GM19025 (cell line): Measurements from ENCODE around the gene DDX39B.
"Not testable (repeated sequence)": the region's sequence is repeated elsewhere in the genome, so short reads cannot be mapped to it uniquely, and the experiment has no call there.

Source experiments
- ATAC-seq: cut with Tn5 transposase; IDR thresholded peaks from one replicate; pipeline ENCODE4 v1.9.1; 2021; ENCODE audit warnings: mild to moderate bottlenecking, low read depth, moderate library complexity; ENCODE audit not compliant: unreplicated experiment

Gene DDX39B

DNA sequence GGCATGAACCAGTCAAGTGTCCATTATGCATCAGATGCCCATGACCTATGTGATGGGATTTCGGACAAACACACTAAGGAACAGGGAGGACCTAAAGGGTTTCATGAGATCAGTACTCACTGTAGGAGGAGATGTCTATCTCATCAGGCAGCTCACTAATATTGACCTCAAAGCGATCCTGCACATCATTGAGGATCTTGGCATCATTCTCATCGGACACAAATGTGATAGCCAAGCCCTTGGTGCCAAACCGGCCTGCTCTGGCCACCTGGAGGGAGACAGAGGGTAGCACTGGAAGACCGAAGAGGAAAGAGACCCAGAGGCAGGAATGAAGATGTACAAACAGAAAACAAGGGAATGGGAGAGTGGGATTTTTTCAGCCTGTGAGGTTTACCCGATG lies 11.1 kb downstream of the DDX39B start:
- ATAC-seq: no peak

DNA sequence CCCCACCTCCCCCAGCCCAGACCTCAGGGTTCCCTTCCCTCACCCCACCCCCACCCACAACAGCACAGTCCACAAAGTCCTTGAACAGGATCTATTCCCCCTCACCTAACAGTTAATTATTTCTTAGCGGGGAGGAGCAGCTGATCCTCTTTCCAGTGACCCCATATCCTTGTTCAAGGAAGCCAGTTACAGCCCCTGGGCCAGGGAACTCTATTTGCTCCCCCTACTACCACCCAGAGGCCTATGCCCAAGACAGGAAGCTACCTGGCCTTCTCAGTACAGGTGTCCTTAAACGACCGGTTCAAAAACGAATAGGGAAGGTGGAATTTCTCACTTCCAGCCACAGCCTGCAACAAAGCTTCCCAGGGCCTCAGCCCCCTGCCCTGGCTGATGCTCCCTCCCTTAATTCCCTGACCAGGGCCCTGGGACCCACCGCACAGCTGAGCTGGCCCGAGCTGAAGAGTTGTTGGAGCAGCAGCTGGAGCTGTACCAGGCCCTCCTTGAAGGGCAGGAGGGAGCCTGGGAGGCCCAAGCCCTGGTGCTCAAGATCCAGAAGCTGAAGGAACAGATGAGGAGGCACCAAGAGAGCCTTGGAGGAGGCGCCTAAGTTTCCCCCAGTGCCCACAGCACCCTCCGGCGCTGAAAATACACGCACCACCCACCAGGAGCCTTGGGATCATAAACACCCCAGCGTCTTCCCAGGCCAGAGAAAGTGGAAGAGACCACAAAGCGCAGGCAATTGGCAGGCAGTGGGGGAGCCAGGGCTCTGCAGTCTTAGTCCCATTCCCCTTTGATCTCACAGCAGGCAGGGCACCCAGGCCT lies 12.3 kb downstream of the DDX39B start:
- ATAC-seq: no peak

DNA sequence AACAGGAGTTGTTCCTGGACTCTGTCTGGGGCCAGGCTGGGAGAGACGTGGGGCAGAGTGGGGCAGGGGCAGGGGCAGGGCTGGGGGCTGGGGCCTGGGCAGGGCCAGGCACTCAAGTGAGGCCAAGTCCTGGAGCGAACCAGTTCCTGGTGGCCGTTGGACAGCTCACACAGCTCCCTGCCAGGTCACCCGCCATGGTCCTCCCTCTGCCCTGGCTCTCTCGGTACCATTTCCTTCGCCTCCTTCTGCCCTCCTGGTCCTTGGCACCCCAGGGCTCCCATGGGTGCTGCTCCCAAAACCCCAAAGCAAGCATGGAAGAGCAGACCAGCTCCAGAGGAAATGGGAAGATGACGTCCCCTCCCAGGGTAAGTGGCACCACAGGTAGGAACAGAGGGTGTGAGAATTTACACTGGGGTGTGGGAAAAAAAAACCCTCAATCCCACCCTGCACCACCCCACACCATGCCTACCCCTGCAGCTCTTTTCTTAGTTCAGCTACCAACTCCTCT lies 12.9 kb downstream of the DDX39B start, which contains the start of gene MCCD1:
Gene MCCD1 (plus strand): TSS at position 142 of the 508 bp plus-strand sequence. CDS start 53 bp downstream, at position 195.
- no peak for ATAC-seq

DNA sequence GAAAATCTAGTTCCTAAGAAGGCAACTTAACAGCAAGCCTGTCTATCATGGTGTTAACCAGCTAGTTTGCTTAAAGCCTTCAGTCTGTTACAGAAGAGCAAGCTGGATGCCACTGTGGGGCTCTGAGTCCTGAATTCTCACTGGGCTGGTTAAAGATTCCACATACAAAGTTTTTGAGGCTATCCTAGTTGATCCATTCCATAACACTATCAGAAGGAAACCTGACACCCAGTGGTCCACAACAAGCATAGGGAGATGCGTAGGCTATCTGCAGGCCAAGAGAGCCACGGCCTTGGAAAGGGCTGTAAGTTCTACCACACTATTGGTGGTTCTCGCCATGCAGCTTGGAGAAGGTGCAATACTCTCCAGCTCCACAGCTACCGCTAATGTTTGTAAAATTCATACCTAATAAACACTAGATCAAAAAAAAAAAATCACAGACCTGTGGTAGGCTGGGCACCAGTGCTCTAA lies 13.5 kb downstream of the DDX39B start:
- no peak for ATAC-seq

DNA sequence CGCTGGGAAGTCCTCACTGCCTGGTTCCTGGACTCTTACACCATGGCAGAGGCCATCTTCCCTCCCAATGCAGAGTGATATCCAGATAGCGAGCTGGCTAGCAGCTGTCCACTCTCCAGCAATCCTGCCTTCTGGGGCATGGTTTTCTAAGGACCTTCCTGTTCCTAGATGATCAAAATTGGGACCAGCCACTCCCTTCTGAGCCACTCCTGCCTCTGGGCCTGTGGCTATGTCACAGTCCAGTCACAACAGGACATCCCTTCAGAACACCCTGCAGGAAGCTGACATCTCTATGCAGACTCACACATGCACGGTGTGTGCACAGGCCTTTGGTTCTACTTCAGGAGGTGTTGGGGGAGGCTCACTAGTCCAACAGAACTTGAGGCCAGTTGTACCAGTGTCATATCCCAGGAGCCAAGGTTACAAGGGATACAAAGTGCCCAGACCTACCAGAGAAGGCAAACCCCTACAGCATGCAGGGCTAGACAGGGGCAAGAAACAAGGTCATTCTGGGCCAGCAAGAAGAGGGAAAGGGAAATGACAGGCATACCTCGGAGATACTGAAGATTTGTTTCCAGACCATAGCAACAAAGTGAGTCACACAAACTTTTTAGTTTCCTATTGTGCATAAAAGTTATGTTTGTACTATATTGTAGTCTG lies 15.7 kb downstream of the DDX39B start:
- no peak for ATAC-seq

DNA sequence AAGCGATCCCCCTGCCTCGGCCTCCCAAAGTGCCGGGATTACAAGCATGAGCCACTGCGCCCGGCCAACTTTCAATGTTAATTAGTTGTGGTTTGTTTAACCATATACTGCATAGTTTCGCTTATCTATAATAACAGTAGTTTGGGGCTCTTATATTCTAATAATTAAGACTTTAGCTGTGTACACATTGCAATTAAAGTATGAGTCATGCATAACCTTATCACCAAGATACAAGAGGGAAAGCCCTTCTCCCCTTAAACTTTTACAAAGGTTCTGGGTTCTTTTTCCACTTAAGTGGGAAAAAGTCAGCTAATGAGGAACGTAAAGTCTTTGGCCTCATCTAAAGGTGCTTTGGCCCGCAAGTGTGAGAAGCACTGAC lies 16.3 kb downstream of the DDX39B start:
- ATAC-seq: no peak

DNA sequence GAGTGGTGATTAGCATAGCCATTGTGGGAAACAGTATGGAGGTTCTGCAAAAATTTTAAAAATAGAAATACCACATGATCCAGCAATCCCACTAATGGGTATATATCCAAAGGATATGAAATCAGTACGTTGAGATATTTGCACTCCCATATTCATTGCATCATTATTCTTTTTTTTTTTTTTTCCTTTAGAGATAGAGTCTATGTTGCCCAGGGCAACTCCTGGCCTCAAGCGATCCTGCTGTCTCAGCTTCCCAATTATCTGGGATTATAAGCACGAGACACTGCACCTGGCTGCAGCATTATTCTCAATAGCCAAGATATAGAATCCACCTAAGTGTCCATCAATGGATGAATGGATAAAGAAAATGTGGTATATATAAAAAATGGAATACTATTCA lies 20.0 kb downstream of the DDX39B start:
- no peak for ATAC-seq

DNA sequence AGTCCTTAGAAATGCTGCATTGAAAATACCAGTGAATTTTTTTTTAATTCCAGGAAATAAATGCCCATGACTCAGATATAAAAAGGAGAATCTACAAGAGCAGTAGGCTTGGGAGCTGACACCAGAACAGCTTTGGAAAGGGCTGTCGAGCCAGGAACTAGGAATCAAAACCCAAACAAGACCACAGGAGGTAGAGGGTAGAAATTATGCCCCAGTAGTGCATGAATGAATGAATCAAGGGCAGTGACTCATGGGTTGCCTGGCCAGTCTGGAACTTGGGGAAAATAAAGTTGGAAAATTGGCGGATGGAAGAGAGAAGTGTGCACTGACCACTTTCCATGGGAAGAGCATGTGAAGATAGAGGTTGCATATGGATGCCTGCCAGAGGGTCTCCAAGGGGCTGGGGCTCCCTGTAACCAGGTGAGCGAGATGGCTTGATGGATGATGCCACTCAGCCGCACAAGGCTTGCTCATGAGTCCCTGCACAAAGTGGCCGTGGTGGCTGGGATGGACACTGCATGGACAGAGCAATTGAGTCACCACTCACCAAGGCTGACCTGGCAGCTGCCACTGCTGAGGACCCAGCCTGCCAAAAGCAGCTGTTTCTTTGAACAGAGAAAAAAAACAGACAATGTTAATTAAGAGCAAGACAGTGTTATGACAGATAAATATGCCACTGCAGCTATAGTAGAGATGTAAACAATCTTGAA lies 28.2 kb downstream of the DDX39B start:
- no peak for ATAC-seq

DNA sequence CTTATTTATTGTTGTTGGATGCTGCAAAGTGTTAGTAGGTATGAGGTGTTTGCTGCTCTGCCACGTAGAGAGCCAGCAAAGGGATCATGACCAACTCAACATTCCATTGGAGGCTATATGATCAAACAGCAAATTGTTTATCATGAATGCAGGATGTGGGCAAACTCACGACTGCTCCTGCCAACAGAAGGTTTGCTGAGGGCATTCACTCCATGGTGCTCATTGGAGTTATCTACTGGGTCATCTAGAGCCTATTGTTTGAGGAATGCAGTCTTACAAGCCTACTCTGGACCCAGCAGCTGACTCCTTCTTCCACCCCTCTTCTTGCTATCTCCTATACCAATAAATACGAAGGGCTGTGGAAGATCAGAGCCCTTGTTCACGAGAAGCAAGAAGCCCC lies 31.8 kb downstream of the DDX39B start:
- ATAC-seq: no peak

DNA sequence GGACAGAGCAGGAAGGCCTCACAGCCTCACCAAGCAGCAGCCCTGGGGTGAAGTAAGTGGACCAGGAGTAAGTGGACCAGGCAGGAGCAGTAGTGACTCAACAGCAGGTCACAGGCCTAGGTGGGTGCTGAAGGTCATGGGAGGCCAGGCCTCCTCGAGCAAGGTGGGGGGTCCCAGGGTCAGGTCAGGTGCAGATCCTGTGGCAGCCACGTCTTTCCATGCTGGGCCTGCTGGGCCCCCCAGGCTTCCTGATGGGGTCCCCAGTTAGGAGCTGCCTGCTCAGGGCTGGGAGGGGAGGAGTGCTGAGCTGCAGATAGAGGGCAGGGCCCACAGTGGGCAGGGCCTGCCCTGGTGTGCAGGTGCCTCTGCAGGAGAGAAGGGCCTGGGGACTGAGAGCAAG lies 32.8 kb downstream of the DDX39B start:
- ATAC-seq: not testable (repeated sequence)

DNA sequence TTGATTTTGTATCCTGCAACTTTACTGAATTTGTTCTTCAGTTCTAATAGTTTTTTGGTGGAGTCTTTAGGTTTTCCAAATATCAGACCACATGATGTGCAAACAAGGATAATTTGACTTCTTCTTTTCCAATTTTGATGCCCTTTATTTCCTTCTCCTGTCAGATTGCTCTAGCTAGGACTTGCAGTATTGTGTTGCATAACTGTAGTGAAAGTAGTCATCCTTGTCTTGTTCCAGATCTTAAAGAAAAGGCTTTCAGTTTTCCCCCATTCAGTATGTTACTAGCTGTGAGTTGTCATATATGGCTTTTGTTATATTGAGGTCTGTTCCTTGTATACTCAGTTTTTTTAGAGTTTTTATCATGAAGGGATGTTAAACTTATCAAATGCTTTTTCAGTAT lies 39.2 kb downstream of the DDX39B start:
- ATAC-seq: no peak

DNA sequence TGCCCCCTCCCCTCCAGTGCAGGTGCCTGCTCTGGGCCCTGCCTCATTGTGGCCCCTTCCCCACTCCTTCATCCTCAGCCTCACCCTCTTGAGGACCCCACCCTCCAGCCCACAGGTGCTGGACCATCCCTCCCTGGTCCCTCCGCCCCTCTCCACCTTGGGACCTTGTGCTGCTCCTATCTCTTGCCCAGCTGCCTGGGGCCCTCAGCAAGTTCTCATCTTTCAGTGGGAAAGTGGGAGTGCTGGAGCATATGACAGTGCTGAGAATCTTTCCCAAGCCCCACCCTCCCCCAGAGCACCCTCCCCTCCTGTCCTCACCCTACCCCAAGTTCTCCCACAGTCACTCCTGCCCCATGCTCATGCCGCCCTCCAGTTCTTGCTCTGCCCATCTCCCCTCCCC lies 42.2 kb downstream of the DDX39B start:
- ATAC-seq: not testable (repeated sequence)

DNA sequence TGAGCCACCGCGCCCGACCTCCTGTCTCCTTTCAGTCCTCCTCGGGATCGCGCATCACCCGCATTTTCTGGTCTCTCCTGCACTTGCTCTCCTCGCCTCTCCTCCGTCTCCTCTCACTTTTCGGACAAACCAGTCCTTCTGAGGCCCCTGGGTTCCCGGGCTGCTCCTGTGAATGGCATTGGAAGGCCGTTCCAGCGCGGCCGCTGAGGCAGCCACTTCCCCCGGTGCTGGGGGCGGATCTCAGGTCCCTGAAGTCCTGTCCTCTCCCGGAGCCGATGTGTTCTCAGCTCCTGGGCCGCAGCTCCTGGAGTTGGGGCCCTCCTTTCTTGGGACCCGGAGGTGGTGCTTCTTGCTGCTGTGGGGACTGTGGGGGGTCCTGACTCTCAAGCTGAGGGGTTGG lies 43.1 kb downstream of the DDX39B start:
- no peak for ATAC-seq

DNA sequence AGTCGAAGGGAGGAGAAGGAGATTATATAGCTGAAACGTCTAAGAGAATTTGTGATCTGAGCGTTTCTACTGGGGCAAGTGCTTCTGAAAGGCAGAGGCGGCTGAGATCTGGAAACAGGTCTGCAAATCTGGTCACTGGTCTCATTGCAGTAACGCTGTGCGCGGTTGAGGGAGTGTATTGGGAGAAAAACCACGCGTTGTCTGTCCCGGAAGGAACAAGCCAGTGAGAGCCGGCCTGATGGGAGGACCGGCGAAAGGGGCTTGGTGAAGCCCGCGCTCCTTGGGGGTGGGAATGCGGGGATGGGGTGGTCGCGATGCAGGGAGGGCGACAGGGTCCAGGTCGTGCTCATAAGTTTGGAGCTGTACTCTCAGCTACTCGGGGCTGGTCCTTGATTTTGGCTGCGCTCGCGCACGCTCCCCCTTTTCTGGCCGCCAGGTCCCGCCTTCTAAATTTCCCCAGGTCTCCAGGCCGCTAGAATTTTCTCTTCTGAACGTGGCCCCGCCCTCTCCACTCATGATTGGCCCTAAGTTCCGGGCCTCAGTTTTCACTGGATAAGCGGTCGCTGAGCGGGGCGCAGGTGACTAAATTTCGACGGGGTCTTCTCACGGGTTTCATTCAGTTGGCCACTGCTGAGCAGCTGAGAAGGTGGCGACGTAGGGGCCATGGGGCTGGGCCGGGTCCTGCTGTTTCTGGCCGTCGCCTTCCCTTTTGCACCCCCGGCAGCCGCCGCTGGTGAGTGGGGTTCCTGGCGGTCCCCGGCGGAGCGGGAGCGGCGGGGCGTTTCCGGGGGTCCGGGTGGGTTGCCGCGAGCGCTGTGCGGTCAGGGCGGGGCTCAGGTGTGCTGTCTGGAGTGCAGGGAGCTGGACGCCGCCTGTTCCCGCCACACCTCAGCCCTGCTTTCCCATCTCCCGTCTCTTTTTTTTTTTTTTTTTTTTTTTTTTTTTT lies 44.0 kb downstream of the DDX39B start, which contains the start of gene MICB:
Gene MICB (plus strand): TSS at position 615 of the 946 bp plus-strand sequence. CDS start 49 bp downstream, at position 664.
- ATAC-seq: peak; percentile 53

DNA sequence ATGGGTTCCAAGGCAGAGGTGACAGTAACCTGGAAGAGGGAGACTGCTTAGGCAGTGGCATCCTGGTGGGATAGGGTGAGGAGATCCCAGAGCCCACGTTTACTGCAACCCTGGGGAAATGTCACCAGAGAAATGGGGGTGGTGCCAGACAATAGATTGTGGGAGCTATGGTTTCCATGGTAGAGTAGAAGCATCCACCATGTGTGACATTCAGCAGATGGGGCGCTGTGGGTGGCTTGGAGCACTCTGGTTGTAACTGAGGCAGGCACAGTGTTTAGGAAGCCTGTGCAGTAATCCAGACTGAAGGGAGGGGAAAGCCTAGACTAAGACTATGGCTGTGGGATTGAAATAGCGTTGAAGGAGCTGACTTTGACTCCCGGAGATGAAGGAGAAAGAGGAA lies 45.0 kb downstream of the DDX39B start:
- ATAC-seq: not testable (repeated sequence)

DNA sequence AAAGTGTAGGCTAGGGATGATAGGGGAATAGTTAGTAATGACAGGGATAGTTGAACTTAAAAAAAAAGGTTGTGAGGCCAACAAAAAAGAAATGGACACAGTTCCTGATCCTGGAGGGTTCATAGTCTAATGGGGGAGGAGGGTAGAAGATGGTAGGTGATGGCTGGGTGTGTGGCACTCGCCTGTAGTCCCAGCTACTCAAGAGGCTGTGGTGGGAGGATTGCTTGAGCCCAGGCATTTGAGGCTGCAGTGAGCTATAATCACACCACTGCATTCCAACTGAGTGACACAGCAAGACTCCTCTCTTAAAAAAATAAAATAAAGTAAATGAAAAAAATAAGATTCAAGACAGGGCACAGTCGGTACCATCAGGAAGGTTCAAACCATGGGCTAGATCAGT lies 46.2 kb downstream of the DDX39B start:
- ATAC-seq: no peak

DNA sequence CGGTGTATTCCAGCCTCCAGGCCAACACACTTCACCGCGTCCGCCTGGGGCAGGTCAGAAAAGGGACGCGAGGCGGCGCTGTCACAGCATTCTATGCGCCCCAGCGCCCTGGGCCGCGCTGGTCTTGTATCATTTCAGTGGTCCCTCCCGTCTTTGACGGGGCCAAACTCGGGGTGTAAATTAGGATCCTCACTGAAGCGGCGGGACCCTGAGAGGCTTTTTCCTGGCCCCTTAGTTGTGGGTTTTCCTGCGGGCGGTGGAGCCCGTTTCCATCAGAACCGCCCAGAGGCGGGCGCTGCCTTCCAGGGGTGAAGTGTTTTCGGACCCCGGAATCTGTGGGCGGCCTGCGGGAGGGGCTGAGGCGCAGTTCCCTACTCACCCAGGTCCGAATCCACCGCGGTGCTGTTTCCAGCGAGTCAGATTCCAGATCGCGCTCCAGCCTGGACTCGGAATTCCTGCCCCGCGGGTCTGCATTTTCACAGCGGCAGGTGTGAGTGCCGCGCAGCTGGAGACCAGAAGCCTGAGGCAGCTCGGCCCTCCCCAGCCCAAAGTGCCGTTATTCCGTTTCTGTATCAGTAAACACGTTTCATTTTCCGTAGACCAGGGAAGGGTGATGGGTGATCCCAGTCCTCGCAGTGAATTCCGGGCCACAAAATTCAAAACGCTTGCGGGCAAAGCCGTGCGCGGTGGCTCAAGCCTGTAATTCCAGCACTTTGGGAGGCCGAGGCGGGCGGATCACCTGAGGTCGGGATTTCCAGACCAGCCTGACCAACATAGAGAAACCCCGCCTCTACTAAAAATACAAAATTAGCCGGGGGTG lies 47.7 kb downstream of the DDX39B start:
- ATAC-seq: no peak

DNA sequence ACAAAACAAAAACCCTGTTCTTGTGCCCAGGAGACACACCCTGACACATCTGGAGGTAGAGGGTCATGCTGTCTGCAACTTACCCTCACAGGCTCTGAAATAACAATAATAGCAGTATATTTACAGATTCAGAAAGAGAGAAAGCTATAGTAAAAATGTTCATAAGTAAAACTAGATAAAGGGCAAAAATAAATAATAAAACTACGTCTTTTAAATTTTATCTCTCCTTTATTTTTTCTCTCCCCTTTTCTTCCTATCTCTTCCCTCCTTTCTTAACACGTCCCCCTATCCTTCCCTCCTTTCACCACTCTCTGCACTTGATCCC lies 48.3 kb downstream of the DDX39B start:
- ATAC-seq: not testable (repeated sequence)
